NCI-H345 (cell line): ENCODE measurements around the gene GAK.

Experiments used
- DNase-seq: peaks from one replicate; lab custom pipeline; 2025; lab: John Stamatoyannopoulos, UW

GAK gene

DNA sequence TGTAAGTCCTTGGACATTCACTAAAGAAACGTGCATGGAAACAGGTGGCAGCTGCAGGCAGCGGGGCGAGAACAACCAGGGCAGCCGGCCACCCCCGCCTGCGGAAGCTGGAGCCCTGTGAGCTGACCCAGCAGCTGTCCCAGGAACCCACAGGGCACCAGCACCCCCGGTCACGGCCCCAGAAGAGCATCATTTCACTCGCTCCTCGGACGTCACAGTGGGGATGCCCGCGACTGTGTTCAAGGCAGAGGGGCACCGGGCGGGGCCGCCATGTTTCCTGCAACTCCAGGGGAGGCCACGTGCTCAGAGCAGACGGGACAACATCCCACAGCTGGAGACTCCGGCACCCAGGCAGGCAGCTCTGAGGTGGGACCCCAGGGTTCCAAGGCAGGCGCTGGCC is 61.2 kb downstream of the GAK start:
- DNase-seq: no peak

DNA sequence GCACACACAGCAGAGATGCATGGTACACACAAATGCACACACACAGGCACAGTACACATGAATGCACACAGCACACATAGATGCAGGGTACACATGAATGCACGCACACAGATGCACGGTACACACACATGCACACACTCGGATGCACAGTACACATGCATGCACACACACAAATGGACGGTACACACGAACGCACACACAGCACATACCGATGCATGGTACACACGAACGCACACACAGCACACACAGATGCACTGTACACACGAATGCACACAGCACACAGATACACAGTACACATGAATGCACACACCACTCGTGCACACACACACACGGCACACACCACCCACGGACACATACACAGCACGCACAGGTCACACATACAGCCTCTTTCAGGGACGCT is 62.3 kb downstream of the GAK start:
- no peak for DNase-seq

DNA sequence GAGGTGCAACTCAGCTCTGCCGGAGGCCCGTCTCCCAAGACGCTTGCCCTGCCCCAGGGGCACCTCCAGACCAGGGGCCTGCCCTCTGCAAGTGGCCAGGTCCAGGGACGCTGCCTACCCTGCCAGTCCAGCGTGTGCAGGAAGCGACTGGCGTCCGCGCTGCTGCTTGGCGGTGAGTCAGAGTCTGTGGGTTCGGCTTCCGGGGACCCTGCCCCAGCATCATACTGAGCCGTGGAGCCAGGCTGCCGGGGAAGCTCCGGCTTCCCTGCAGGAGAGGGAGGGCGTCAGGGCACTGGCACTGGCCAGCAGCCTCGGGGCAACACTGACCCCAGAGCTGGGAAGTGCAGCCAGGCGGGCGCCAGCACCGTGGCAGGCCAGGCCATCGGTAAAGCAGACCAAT is 63.7 kb downstream of the GAK start:
- DNase-seq: no peak

- no peak for DNase-seq
These were observed 64.4 kb downstream of the GAK start for GRCh38 chr4:867526-868250.

DNA sequence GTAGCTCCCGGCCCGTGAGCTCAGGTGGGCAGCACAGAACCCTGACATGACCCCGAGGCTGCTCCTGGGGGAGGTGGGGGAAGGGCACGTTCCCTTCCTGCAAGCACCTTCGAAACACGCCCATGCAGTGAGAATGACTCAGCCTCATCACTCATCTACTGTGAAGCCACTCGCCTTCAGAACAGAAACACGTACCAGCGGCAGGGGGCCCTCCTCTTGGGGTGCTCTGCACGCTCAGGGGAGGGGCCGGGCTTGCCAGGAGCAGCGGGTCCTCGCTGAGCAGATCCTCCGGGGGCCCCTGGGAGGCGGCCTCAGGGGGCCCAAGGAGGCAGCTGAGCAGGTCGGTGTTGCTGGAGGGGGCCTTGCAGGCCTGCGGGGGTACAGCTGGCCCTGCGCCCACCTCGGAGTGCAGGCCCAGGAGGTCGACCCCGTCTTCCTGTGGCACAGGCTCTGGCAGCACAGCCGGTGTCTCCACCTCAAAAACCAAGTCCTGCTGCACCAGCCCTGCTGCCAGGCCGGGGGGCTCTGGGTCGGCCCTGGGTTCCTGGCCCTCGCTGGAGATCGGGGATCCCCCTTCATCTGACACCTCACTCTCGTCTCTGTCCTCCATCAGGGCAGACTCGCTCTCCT is 65.2 kb downstream of the GAK start:
- DNase-seq: no peak

DNA sequence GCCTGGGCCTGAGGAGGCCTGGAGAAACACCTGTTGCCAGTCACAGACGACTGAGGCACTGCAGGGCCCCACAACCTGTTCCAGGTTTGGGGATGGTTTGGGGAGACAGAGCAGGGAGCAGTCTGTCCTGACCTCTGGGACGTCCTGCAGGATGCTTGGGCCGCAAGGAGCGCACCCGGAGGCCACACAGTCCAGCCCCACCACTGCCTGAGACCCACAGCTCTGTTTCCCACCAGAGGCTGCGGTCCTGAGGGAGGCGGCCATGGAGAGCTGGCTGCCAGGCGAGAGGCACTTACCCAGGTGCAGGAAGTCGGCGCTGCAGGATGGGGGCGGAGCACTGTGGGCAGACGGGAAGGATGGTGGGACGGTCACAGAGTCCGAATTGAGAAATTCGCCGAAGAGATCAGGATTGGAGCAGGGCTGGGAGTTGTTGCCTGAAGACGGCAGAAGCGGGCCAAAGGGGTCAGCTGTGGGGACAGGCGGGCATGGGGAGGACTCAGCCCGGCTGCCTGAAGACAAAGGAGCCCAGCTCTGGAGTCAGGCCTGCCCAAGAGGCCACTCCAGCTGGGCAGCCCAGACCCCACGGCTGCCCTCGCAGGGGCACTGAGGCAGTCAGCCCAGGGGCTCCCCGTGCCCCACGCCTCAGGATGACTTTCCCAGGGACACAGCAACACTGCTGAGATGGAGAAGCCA is 65.9 kb downstream of the GAK start:
- no peak for DNase-seq

GRCh38 chr4:865572-865971 is 66.5 kb downstream of the GAK start:
- no peak for DNase-seq

DNA sequence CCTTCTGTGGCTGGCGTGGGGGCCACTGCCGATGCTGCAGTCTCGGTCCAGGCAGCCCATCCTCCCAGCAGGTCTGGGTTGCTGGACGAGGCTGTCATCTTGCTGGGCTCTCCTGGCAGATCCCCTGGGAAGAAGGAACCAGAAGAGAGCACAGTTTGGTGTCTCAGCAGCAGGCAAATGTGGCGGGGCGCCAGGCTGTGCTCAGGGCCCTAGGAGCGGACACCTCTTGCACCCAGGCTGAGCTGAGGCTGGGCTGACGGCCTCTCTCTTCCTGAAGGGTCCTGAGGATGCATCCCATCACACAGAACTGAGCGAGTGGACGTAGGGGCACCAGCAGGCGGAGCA is 67.0 kb downstream of the GAK start:
- no peak for DNase-seq

DNA sequence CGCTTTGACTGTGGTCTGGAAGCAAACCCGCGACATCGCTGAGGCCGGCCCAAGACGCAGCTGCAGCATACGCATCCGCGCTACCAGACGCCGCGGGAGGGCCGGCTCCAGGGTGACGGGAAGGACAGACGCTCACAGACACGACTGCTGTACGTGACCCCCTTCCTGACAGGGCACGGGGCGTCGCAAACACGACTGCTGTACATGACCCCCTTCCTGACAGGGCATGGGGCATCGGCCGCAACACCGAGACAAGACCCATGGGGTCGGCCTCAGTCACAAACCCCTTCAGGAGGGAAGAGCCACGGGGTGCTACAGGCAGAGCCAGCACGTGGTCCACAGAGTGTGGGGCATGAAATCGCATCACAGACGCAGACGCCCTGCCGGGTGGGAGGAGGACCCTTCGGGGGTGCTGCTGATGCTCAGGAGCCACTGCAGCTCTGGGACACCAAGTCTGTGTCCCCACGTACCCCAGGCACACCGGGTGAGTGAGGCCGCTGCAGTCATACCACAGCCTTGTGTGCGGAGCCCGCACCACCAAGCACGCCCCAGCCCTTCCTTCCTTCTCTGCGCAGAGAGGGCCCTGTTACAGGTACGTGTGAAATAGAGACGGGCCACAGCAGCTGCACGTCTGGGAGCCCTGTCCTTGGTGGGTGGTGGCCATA is 67.5 kb downstream of the GAK start:
- no peak for DNase-seq

DNA sequence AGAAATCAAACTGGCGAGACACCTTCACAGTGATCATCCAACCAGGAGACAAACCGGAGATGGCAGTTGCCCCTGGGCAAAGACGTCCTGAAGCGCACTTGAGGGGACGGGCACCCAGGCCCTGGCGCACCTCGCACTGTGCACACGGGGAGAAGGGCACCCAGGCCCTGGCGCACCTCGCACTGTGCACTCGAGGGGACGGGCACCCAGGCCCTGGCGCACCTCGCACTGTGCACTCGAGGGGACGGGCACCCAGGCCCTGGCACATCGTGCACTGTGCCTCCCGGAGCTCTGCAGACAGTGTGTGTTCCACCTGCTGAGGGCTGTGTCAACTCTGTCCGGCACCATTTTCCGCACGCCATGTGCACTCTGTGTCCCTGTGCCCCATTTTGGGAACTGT is 71.6 kb downstream of the GAK start:
- DNase-seq: no peak

DNA sequence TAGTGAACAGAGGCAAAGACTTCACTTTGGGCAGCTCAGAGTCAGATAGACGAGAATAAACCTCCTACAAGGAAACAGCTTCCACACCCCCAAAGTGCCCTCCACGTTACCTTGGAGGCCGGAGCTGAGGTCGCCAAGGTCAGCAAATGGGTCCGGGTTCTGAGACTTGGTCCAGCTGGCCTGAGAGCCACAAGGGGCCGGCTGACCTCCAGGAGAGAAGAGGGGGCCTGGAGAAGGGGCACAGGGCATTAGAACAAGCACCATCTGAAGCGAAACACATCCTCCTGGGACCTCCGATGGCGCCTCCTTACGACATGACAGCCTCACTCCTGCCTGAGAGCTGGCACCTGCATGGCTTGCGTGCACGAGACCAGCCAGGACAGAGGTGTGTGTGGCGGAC is 72.6 kb downstream of the GAK start:
- no peak for DNase-seq

GRCh38 chr4:858831-859451 is 73.2 kb downstream of the GAK start:
- DNase-seq: no peak

- no peak for DNase-seq
These were observed 74.1 kb downstream of the GAK start for GRCh38 chr4:858041-858481.

- DNase-seq: no peak
These were observed 74.7 kb downstream of the GAK start for GRCh38 chr4:857461-857860.

- no peak for DNase-seq
These were observed 75.8 kb downstream of the GAK start for GRCh38 chr4:856225-856901.

DNA sequence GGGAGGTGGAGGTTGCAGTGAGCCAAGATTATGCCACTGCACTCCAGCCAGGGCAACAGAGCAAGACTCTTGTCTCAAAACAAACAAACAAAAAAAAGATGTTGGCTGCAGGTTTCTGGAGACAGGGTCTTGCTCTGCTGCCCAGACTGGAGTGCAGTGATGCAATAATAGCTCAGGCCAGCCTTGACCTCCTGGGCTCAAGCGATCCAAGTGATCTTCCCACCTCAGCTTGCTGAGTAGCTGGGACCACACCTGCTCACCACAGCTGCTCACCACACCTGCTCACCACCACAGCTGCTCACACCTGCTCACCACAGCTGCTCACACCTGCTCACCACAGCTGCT is 76.3 kb downstream of the GAK start:
- DNase-seq: no peak

- no peak for DNase-seq
These were observed 77.8 kb downstream of the GAK start for GRCh38 chr4:854356-854755.

GRCh38 chr4:853416-853781 is 78.7 kb downstream of the GAK start:
- no peak for DNase-seq

DNA sequence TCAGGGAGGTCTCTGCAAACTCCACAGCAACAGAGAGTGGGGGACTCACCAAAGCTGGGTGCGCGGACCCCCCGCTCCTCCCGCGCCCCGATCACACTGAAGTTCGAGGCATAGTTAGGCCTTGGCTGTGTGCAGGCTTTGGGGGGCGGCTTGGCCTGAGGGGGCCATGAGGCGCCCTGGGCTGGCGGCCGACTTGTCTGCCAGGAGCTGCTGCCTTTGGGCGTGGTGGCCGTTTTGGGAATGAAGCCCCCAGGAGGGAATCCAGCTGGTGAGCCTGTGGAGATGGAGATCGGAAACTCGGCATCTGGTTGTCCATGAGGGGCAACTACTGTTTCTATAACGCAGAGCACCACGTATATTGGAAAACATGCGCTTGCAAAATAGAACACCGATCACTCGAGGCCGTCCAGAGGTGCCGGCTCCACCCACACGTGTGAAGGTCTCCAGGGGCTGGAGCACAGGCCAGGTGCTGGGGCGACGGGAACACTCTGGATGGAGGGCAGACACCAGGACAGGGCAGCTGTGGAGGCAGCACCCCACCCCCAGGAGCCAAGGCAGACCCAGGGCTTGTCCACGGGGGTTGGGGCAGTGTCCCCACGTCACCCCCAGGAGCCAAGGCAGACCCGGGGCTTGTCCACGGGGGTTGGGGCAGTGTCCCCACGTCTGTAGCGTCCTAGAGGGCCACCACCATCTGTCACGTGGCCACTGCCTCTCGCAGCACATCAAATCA is 80.2 kb downstream of the GAK start:
- no peak for DNase-seq

- DNase-seq: no peak
These were observed 81.7 kb downstream of the GAK start for GRCh38 chr4:850323-850945.
